Keratinocyte (primary cell): ENCODE measurements around the gene EFCAB13. TPM values are rescaled to one million over a fixed set of nuclear protein-coding genes. Genes with fewer than 3 reads are reported as not detected.

Experiments used
- DNase-seq: peaks from one replicate; pipeline ENCODE4 v3.0.0-alpha.2; 2011; ENCODE audit warnings: low read depth, missing footprints, low spot score
- FAIRE-seq: peaks from 2 replicates; lab custom pipeline; 2011; peaks lifted over from hg19 to GRCh38; lab: Jason Lieb, UNC
- H2AFZ ChIP-seq: 2 replicates; pipeline ENCODE4 v1.6.0; 2012; ENCODE audit warnings: low read length, control low read depth, inconsistent platforms; ENCODE audit not compliant: control insufficient read depth
- H3K27ac ChIP-seq: 2 replicates; pipeline ENCODE4 v1.5.1; 2011; ENCODE audit warnings: low read length; ENCODE audit not compliant: control insufficient read depth, insufficient read depth
- H3K27me3 ChIP-seq: 3 replicates; pipeline ENCODE4 v1.6.0; 2011; ENCODE audit warnings: low read length; ENCODE audit not compliant: control insufficient read depth, insufficient read depth; ENCODE audit errors: extremely low read depth
- H3K36me3 ChIP-seq, 2 experiments: 2 replicates in 1 of 2; 3 replicates in 1 of 2; pipeline ENCODE4 v1.5.1; 2011; ENCODE audit warnings: low read length in 2 of 2, mild to moderate bottlenecking in 1 of 2; ENCODE audit not compliant: control insufficient read depth in 2 of 2, insufficient read depth in 2 of 2; ENCODE audit errors: extremely low read depth in 1 of 2
- H3K4me1 ChIP-seq: 3 replicates; pipeline ENCODE4 v1.5.1; 2011; ENCODE audit warnings: low read length; ENCODE audit not compliant: control insufficient read depth, insufficient read depth; ENCODE audit errors: extremely low read depth
- H3K4me2 ChIP-seq: 3 replicates; pipeline ENCODE4 v1.6.0; 2011; ENCODE audit warnings: low read depth, low read length; ENCODE audit not compliant: control insufficient read depth, insufficient read depth; ENCODE audit errors: extremely low read depth
- H3K4me3 ChIP-seq, 3 experiments: fragments of 200-600 bp in 1 of 3; sonication (generic) in 1 of 3; 2 replicates in 2 of 3; 3 replicates in 1 of 3; pipeline ENCODE4 v1.5.1; 2011 to 2016; ENCODE audit warnings: low read length in 3 of 3, mild to moderate bottlenecking in 3 of 3, control low read depth in 2 of 3, inconsistent platforms in 1 of 3, low read depth in 1 of 3, mixed read lengths in 1 of 3, mixed run types in 1 of 3, moderate library complexity in 1 of 3; ENCODE audit not compliant: control insufficient read depth in 2 of 3, insufficient read depth in 2 of 3; ENCODE audit errors: extremely low read depth in 1 of 3
- H3K79me2 ChIP-seq: 2 replicates; pipeline ENCODE4 v1.6.0; 2012; ENCODE audit warnings: low read length; ENCODE audit not compliant: control insufficient read depth, insufficient read depth
- H3K9ac ChIP-seq: 3 replicates; pipeline ENCODE4 v1.6.0; 2011; ENCODE audit warnings: low read length; ENCODE audit not compliant: control insufficient read depth, insufficient read depth; ENCODE audit errors: extremely low read depth
- H3K9me1 ChIP-seq: 3 replicates; pipeline ENCODE4 v1.6.0; 2011; ENCODE audit warnings: low read length; ENCODE audit not compliant: control insufficient read depth, insufficient read depth; ENCODE audit errors: extremely low read depth
- H3K9me3 ChIP-seq: 2 replicates; pipeline ENCODE4 v1.5.1; 2012; ENCODE audit warnings: low read depth, low read length; ENCODE audit not compliant: control insufficient read depth
- H4K20me1 ChIP-seq: 3 replicates; pipeline ENCODE4 v1.6.0; 2011; ENCODE audit warnings: low read length; ENCODE audit not compliant: control insufficient read depth, insufficient read depth; ENCODE audit errors: extremely low read depth
- EZH2 ChIP-seq: IDR thresholded peaks from one replicate; pipeline ENCODE4 v1.6.1; 2012; ENCODE audit warnings: inconsistent platforms, mild to moderate bottlenecking, low read length, moderate library complexity
- dilution Hi-C: fragments of 300-500 bp; cut with MboI; formaldehyde crosslinking; loops from one replicate; pipeline ENCODE4 v1.7.0; 2020; ENCODE audit warnings: low sequenced_read_pairs; ENCODE audit not compliant: extremely low pct_ligation_motif_present
- polyA plus RNA-seq, 5 experiments: library from polyadenylated mRNA; depleted of rRNA in 3 of 5; stranded (reverse) in 3 of 5; stranded (forward) in 1 of 5; unstranded in 1 of 5; fragments of >200 nt; gene quantifications; 1 replicate in 1 of 5; 2 replicates in 3 of 5; 3 replicates in 1 of 5; pipeline versions ENCODE4 v1.2.1 to v1.2.3, GENCODE V29; 2011 to 2012; ENCODE audit warnings: missing spikeins in 2 of 5, low read depth in 1 of 5, low replicate concordance in 1 of 5
- TF ChIP-seq, protein P1 (sequence below), 3 experiments: IDR thresholded peaks in 1 of 3; conservative IDR thresholded peaks in 1 of 3; optimal IDR thresholded peaks in 1 of 3; 2 replicates in 2 of 3; 3 replicates in 1 of 3; pipeline versions ENCODE3 to v1.5.1; 2011; ENCODE audit warnings: low read length in 3 of 3, mild to moderate bottlenecking in 3 of 3, moderate library complexity in 2 of 3, control low read depth in 1 of 3, inconsistent platforms in 1 of 3; ENCODE audit not compliant: insufficient read depth in 2 of 3; ENCODE audit errors: extremely low read depth in 1 of 3

The EFCAB13 gene
- polyA plus RNA-seq, 1 donor (not counting 4 experiments of a cell fraction or from before 2014, with no cell fraction given): 0.63 TPM

- H3K4me1 ChIP-seq: no peaks in the 10 kb centered on the region
- H3K4me3 ChIP-seq: no peak overlapping the region
- FAIRE-seq: no peak
- no peak overlapping the region for H3K4me2 ChIP-seq
- H3K9me1 ChIP-seq: no peaks in the 10 kb centered on the region
- TF ChIP-seq EZH2: no peak
- TF ChIP-seq, protein P1, sequence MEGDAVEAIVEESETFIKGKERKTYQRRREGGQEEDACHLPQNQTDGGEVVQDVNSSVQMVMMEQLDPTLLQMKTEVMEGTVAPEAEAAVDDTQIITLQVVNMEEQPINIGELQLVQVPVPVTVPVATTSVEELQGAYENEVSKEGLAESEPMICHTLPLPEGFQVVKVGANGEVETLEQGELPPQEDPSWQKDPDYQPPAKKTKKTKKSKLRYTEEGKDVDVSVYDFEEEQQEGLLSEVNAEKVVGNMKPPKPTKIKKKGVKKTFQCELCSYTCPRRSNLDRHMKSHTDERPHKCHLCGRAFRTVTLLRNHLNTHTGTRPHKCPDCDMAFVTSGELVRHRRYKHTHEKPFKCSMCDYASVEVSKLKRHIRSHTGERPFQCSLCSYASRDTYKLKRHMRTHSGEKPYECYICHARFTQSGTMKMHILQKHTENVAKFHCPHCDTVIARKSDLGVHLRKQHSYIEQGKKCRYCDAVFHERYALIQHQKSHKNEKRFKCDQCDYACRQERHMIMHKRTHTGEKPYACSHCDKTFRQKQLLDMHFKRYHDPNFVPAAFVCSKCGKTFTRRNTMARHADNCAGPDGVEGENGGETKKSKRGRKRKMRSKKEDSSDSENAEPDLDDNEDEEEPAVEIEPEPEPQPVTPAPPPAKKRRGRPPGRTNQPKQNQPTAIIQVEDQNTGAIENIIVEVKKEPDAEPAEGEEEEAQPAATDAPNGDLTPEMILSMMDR (optimal IDR thresholded peaks at IDR 0.05 in 1 of 3, IDR thresholded peaks at IDR 0.05 in 1 of 3, conservative IDR thresholded peaks at IDR 0.05 in 1 of 3; ENCODE audit: extremely low read depth in 1 of 3, insufficient read depth in 2 of 3, low read length in 3 of 3): no peak
- H3K27me3 ChIP-seq: no peaks in the 10 kb centered on the region
- no peak overlapping the region for H2AFZ ChIP-seq
- H3K9me3 ChIP-seq: no peaks in the 10 kb centered on the region
- dilution Hi-C loops: no loop called here
- DNase-seq: no peak
- no peak overlapping the region for H3K27ac ChIP-seq
- no peak overlapping the region for H3K9ac ChIP-seq
- no peaks in the 10 kb centered on the region for H3K79me2 ChIP-seq
- no peaks in the 10 kb centered on the region for H4K20me1 ChIP-seq
- no peaks in the 10 kb centered on the region for H3K36me3 ChIP-seq
Measured at GRCh38 chr17:47404875-47405274, 81.1 kb downstream of the EFCAB13 start.

GRCh38 chr17:47413872-47414271, 90.1 kb downstream of the EFCAB13 start:
- DNase-seq (no peak), FAIRE-seq (no peak)
- H3K9ac ChIP-seq: no peak overlapping the region
- H4K20me1 ChIP-seq: no peaks in the 10 kb centered on the region
- H3K4me1 ChIP-seq: no peaks in the 10 kb centered on the region
- H3K9me1 ChIP-seq: no peaks in the 10 kb centered on the region
- no peak overlapping the region for H3K4me3 ChIP-seq
- no peak overlapping the region for H2AFZ ChIP-seq
- H3K79me2 ChIP-seq: no peaks in the 10 kb centered on the region
- no peak overlapping the region for H3K4me2 ChIP-seq
- dilution Hi-C loops: no loop called here
- no peaks in the 10 kb centered on the region for H3K36me3 ChIP-seq
- no peak overlapping the region for H3K27ac ChIP-seq
- no peaks in the 10 kb centered on the region for H3K27me3 ChIP-seq
- H3K9me3 ChIP-seq: no peaks in the 10 kb centered on the region
- TF ChIP-seq EZH2: no peak
- TF ChIP-seq, protein P1 (optimal IDR thresholded peaks at IDR 0.05 in 1 of 3, IDR thresholded peaks at IDR 0.05 in 1 of 3, conservative IDR thresholded peaks at IDR 0.05 in 1 of 3; ENCODE audit: extremely low read depth in 1 of 3, insufficient read depth in 2 of 3, low read length in 3 of 3): no peak
